Measurements from ENCODE around the gene SPIRE2.

DNA sequence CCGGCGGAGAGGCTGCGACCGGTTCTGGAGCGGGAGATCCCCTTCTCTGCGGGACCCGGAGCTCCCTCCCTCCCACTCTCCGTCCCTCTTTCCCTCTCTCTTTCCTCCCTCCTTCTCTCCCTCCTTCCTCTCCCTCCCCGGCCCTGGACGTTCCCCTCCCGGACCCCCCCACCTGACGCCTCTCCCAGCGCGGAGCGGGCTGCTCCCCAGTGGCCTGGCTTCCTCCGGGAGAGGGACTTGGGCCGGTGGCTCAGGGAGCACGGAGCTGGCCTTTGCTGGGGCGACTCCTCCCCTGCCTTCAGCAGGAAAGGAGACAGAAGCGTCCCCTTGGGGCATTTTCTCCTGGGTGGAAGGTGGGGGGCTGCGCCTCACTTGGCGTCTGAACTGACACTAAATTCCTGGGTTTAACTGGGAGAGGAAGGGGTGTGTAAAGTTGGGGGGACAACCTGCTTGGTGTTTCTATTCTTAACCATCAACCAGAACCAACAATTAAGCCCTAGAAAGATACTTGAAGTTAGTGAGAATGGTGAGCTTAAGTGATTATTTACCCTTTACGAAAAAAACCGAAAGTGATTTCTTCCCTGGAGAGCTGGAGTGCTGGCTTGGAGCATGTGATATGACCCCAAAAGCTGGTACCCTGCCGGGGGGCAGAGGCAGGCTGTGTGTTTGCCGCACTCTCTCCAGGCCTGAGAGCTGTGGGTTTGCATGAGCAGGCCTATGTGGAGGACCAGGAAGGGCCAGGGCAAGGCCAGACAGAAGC is 775 bp downstream of the SPIRE2 start:
- TF ChIP-seq, protein P1, sequence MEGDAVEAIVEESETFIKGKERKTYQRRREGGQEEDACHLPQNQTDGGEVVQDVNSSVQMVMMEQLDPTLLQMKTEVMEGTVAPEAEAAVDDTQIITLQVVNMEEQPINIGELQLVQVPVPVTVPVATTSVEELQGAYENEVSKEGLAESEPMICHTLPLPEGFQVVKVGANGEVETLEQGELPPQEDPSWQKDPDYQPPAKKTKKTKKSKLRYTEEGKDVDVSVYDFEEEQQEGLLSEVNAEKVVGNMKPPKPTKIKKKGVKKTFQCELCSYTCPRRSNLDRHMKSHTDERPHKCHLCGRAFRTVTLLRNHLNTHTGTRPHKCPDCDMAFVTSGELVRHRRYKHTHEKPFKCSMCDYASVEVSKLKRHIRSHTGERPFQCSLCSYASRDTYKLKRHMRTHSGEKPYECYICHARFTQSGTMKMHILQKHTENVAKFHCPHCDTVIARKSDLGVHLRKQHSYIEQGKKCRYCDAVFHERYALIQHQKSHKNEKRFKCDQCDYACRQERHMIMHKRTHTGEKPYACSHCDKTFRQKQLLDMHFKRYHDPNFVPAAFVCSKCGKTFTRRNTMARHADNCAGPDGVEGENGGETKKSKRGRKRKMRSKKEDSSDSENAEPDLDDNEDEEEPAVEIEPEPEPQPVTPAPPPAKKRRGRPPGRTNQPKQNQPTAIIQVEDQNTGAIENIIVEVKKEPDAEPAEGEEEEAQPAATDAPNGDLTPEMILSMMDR (IDR thresholded peaks at IDR 0.05; ENCODE audit: poor library complexity, severe bottlenecking) = no peak
- TF ChIP-seq EZH2 (IDR thresholded peaks at IDR 0.05; ENCODE audit: borderline replicate concordance, insufficient read depth, low read length, poor library complexity, severe bottlenecking) = no peak
- TF ChIP-seq TAF1 (IDR thresholded peaks at IDR 0.05; ENCODE audit: low read depth) = no peak
- TF ChIP-seq, protein P2, sequence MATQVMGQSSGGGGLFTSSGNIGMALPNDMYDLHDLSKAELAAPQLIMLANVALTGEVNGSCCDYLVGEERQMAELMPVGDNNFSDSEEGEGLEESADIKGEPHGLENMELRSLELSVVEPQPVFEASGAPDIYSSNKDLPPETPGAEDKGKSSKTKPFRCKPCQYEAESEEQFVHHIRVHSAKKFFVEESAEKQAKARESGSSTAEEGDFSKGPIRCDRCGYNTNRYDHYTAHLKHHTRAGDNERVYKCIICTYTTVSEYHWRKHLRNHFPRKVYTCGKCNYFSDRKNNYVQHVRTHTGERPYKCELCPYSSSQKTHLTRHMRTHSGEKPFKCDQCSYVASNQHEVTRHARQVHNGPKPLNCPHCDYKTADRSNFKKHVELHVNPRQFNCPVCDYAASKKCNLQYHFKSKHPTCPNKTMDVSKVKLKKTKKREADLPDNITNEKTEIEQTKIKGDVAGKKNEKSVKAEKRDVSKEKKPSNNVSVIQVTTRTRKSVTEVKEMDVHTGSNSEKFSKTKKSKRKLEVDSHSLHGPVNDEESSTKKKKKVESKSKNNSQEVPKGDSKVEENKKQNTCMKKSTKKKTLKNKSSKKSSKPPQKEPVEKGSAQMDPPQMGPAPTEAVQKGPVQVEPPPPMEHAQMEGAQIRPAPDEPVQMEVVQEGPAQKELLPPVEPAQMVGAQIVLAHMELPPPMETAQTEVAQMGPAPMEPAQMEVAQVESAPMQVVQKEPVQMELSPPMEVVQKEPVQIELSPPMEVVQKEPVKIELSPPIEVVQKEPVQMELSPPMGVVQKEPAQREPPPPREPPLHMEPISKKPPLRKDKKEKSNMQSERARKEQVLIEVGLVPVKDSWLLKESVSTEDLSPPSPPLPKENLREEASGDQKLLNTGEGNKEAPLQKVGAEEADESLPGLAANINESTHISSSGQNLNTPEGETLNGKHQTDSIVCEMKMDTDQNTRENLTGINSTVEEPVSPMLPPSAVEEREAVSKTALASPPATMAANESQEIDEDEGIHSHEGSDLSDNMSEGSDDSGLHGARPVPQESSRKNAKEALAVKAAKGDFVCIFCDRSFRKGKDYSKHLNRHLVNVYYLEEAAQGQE (IDR thresholded peaks at IDR 0.05; ENCODE audit: borderline replicate concordance) = no peak
- TF ChIP-seq POLR2AphosphoS5 (IDR thresholded peaks at IDR 0.05) = no peak
